Calu3 (cell line): Measurements from ENCODE around the gene PLEKHM3. TPM values are rescaled to one million over a fixed set of nuclear protein-coding genes. Genes with fewer than 3 reads are reported as not detected.

Source experiments
- BruUV-seq: library from RNA; stranded (reverse); fragments of 400-500 nt; replicated peaks from 2 replicates; lab custom pipeline; 2021; lab: Mats Ljungman, UMichigan
- CTCF ChIA-PET: fragments of 300-600 bp; sonication (Branson Sonifier 250); formaldehyde crosslinking; loops from one replicate; lab custom pipeline; 2022; ENCODE audit warnings: antibody characterized with exemption; lab: Charles Lee
- DNase-seq: peaks from one replicate; pipeline ENCODE4 v3.0.0; 2022
- H3K27ac Mint-ChIP-seq: one replicate; pipeline ENCODE4 v1.8.0; 2022; ENCODE audit warnings: mixed read lengths; ENCODE audit not compliant: unreplicated experiment
- H3K27me3 Mint-ChIP-seq: one replicate; pipeline ENCODE4 v1.8.0; 2022; ENCODE audit warnings: mixed read lengths; ENCODE audit not compliant: unreplicated experiment
- H3K36me3 Mint-ChIP-seq: one replicate; pipeline ENCODE4 v1.8.0; 2022; ENCODE audit warnings: mild to moderate bottlenecking, moderate library complexity, mixed read lengths; ENCODE audit not compliant: insufficient read depth, unreplicated experiment
- H3K4me1 Mint-ChIP-seq: one replicate; pipeline ENCODE4 v1.8.0; 2022; ENCODE audit warnings: mild to moderate bottlenecking, low read depth, mixed read lengths; ENCODE audit not compliant: unreplicated experiment
- H3K4me3 Mint-ChIP-seq: one replicate; pipeline ENCODE4 v1.8.0; 2022; ENCODE audit warnings: mild to moderate bottlenecking, low read depth, moderate library complexity, mixed read lengths; ENCODE audit not compliant: unreplicated experiment
- H3K9me3 Mint-ChIP-seq: one replicate; pipeline ENCODE4 v1.8.0; 2022; ENCODE audit warnings: low read depth, mixed read lengths; ENCODE audit not compliant: unreplicated experiment
- intact Hi-C: fragments of 100-400 bp; cut with micrococcal nuclease; formaldehyde crosslinking; loops from one replicate; pipeline ENCODE4 v1.10.0; 2022; ENCODE audit not compliant: unreplicated experiment
- total RNA-seq: library from RNA; stranded (reverse); gene quantifications from 2 replicates; pipeline ENCODE4 v1.2.3, GENCODE V29; 2022
- TF ChIP-seq, protein P1 (sequence below): fragments of 200-600 bp; IDR thresholded peaks from one replicate; pipeline ENCODE4 v1.8.0; 2022; ENCODE audit warnings: antibody characterized with exemption; ENCODE audit not compliant: unreplicated experiment

PLEKHM3 gene
- total RNA-seq, 1 experiment from 2014 or later = 8.0 TPM

DNA sequence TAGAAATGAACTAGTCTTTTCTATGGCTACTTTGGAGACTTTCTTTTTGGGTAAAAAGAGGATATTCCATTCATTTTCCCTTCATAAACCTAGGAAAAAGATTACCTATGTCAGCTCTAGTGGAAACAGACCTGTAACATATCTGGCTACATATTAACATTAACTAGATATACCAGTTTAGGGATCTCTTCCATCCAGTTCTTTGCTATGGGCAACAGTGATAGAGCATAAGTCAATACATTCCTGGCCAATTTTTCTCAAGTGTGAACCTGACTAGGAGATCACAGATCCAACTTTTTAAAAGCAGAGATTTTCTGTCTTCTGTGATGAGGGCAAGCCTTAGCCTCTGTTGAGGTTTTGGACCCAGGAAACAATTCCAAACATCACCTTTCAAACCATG is 34.5 kb downstream of the PLEKHM3 start:
- BruUV-seq = no TSS peak
- H3K36me3 Mint-ChIP-seq = no peaks in the 10 kb centered on the region
- H3K4me1 Mint-ChIP-seq = no peaks in the 10 kb centered on the region
- no peak overlapping the region for H3K27ac Mint-ChIP-seq
- H3K27me3 Mint-ChIP-seq = no peaks in the 10 kb centered on the region
- H3K9me3 Mint-ChIP-seq = no peaks in the 10 kb centered on the region
- CTCF ChIA-PET = no interaction called here
- H3K4me3 Mint-ChIP-seq = no peak overlapping the region
- intact Hi-C loops = no loop called here
- TF ChIP-seq, protein P1, sequence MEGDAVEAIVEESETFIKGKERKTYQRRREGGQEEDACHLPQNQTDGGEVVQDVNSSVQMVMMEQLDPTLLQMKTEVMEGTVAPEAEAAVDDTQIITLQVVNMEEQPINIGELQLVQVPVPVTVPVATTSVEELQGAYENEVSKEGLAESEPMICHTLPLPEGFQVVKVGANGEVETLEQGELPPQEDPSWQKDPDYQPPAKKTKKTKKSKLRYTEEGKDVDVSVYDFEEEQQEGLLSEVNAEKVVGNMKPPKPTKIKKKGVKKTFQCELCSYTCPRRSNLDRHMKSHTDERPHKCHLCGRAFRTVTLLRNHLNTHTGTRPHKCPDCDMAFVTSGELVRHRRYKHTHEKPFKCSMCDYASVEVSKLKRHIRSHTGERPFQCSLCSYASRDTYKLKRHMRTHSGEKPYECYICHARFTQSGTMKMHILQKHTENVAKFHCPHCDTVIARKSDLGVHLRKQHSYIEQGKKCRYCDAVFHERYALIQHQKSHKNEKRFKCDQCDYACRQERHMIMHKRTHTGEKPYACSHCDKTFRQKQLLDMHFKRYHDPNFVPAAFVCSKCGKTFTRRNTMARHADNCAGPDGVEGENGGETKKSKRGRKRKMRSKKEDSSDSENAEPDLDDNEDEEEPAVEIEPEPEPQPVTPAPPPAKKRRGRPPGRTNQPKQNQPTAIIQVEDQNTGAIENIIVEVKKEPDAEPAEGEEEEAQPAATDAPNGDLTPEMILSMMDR = no peak
- no peak for DNase-seq

GRCh38 chr2:207988975-207989374 is 36.4 kb downstream of the PLEKHM3 start:
- DNase-seq = no peak
- no peaks in the 10 kb centered on the region for H3K4me1 Mint-ChIP-seq
- H3K9me3 Mint-ChIP-seq = no peaks in the 10 kb centered on the region
- H3K27me3 Mint-ChIP-seq = no peaks in the 10 kb centered on the region
- intact Hi-C loops = no loop called here
- no peak overlapping the region for H3K27ac Mint-ChIP-seq
- CTCF ChIA-PET = no interaction called here
- no peaks in the 10 kb centered on the region for H3K36me3 Mint-ChIP-seq
- no peak overlapping the region for H3K4me3 Mint-ChIP-seq
- TF ChIP-seq, protein P1 = no peak
- BruUV-seq = no TSS peak

DNA sequence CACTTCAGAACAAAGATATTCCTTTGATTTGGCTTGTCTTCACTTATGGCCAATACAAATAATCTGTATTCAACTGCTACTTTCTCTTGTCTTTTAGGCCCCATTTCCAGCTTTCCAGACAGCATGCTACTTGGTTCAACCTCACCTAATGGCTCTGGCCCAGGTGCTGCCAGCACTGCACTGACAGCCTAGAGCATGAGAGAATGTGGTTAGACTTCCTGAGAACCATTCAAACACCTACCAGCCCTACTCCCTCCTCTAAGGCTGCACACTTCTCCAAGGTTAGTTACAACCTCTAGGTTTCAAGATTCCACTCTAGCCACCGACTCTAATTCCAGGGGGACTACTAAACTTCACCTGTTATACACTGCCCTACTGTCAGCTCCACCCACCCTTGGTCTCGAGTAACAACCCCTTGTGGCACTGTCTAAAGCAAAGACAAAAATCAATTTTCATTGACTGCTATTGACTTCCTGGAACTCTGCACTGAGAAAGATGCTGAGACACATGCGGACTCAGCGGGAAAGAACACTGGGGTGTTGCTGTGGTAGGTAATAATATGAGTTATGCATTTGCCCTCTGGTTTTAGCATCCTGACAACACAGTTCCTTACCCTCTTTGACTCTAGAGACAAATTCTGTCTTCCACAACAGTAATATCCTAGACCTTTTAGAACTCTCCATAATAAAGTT is 38.2 kb downstream of the PLEKHM3 start:
- TF ChIP-seq, protein P1 = no peak
- Mint-ChIP-seq H3K27me3 (no peaks in the 10 kb centered on the region), H3K4me3 (no peak overlapping the region), H3K4me1 (no peaks in the 10 kb centered on the region), H3K36me3 (no peaks in the 10 kb centered on the region), H3K27ac (no peak overlapping the region), H3K9me3 (no peaks in the 10 kb centered on the region)
- BruUV-seq = no TSS peak
- DNase-seq = no peak
- CTCF ChIA-PET = interaction anchor here (0.5 to 1.4 kb wide), 2 partner anchors 15 to 322 kb away, joined by 3 read pairs; no protein-coding TSS in a partner anchor
- intact Hi-C loops = no loop called here

DNA sequence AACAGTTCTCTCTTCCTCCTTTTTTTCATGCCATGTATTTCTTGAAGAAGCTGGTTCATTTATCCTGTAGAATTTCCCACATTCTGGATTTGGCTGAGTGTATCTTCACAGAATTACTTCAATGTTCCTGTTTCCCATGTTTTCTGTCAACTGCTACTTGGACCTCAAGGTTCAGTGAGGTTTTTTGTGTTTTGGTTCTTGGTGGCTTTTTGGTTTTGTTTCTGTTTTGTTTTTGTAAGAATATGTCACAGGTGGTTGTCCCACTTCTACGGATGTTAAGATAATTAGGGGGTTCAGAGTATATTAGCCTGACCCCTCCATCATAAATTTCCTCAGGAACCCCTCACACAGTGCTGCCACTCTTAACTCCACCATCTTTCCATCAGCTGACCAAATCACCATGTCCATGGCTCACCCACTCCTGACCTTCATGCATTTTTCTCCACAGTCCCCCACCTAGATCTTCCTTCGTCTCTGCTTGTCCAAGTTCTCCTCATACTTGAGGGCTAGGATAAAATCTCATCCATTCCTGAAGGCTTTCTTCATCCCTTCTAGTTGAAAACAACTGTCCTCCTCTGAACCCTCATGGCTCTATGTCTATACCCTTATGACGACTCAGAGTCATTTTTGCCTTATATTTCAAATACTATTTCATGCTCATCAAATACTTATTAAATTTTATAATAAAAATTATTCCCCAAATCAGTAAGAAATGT is 40.4 kb downstream of the PLEKHM3 start:
- intact Hi-C loops = no loop called here
- no peaks in the 10 kb centered on the region for H3K4me1 Mint-ChIP-seq
- no peaks in the 10 kb centered on the region for H3K36me3 Mint-ChIP-seq
- TF ChIP-seq, protein P1 = no peak
- BruUV-seq = no TSS peak
- H3K9me3 Mint-ChIP-seq = no peaks in the 10 kb centered on the region
- H3K27ac Mint-ChIP-seq = no peak overlapping the region
- DNase-seq = no peak
- H3K4me3 Mint-ChIP-seq = no peak overlapping the region
- H3K27me3 Mint-ChIP-seq = no peaks in the 10 kb centered on the region
- CTCF ChIA-PET = no interaction called here
